HCT116 (cell line): ENCODE results near the gene MRPS17. TPM values are rescaled to one million over a fixed set of nuclear protein-coding genes. Genes with fewer than 3 reads are reported as not detected.

Experiments used
- ATAC-seq: fragments of 200-7000 bp; cut with Tn5 transposase; 2 replicates; pipeline ENCODE4 v1.9.1; 2020; ENCODE audit warnings: mild to moderate bottlenecking, moderate library complexity
- BruUV-seq: library from RNA; stranded (reverse); fragments of 400-500 nt; replicated peaks from 2 replicates; lab custom pipeline; 2021; lab: Mats Ljungman, UMichigan
- CTCF ChIA-PET: fragments of 300-600 bp; sonication (Branson Sonifier 250); formaldehyde crosslinking; loops from one replicate; lab custom pipeline; 2021; ENCODE audit warnings: antibody characterized with exemption; lab: Charles Lee
- POLR2A ChIA-PET: fragments of 300-600, 350-600 bp; sonication (Branson Sonifier 250); formaldehyde crosslinking; loops from one replicate; lab custom pipeline; 2021; ENCODE audit warnings: antibody characterized with exemption; lab: Charles Lee
- RAD21 ChIA-PET, 2 experiments: fragments of 300-600 bp; sonication (Branson Sonifier 250); formaldehyde crosslinking; loops; one replicate each; lab custom pipeline; 2023; ENCODE audit warnings: low total read pairs in 2 of 2; ENCODE audit not compliant: uncharacterized antibody in 2 of 2, unreplicated experiment in 2 of 2, low non-redundant PET in 1 of 2; lab: Charles Lee
- DNase-seq: peaks from one replicate; pipeline ENCODE4 v3.0.0-alpha.2; 2010; ENCODE audit warnings: low read depth, low spot score
- H2AFZ ChIP-seq: fragments of 200-600 bp; shearing (Covaris generic), sonication (generic); 2 replicates; pipeline ENCODE4 v1.6.1; 2017; ENCODE audit warnings: low read depth, mixed run types, mixed read lengths, antibody characterized with exemption, low read length; ENCODE audit not compliant: poor library complexity, severe bottlenecking
- H3K27ac ChIP-seq: 2 replicates; pipeline ENCODE4 v1.5.1; 2012; ENCODE audit warnings: low read depth, low read length
- H3K27me3 ChIP-seq: fragments of 200-600 bp; sonication (generic); 2 replicates; pipeline ENCODE4 v1.6.1; 2016; ENCODE audit warnings: mixed run types, low read length, mixed read lengths; ENCODE audit not compliant: insufficient read depth
- H3K36me3 ChIP-seq, 2 experiments: fragments of 200-500 bp in 1 of 2; fragments of 200-600 bp in 1 of 2; sonication (Bioruptor generic) in 1 of 2; sonication (generic) in 1 of 2; 2 replicates each; pipeline versions ENCODE4 v1.5.1 to v1.6.1; 2014 to 2016; ENCODE audit warnings: low read length in 2 of 2, inconsistent platforms in 1 of 2, mixed read lengths in 1 of 2, mixed run types in 1 of 2; ENCODE audit not compliant: insufficient read depth in 2 of 2, control insufficient read depth in 1 of 2
- H3K4me1 ChIP-seq, 2 experiments: fragments of 200-600 bp in 1 of 2; sonication (generic) in 1 of 2; 2 replicates each; pipeline versions ENCODE4 v1.5.1 to v1.6.1; 2012 to 2017; ENCODE audit warnings: low read length in 2 of 2, inconsistent platforms in 1 of 2, mild to moderate bottlenecking in 1 of 2, mixed read lengths in 1 of 2, mixed run types in 1 of 2, moderate library complexity in 1 of 2; ENCODE audit not compliant: insufficient read depth in 2 of 2, control insufficient read depth in 1 of 2
- H3K4me2 ChIP-seq: fragments of 200-600 bp; sonication (generic); 2 replicates; pipeline ENCODE4 v1.6.1; 2017; ENCODE audit warnings: mixed run types, low read length, mixed read lengths
- H3K4me3 ChIP-seq, 2 experiments: fragments of 200-600 bp in 1 of 2; sonication (generic) in 1 of 2; replicated peaks in 1 of 2; 2 replicates each; pipeline ENCODE4 v1.5.1; 2011 to 2016; ENCODE audit warnings: low read length in 2 of 2, control low read depth in 1 of 2, low read depth in 1 of 2, mild to moderate bottlenecking in 1 of 2, mixed read lengths in 1 of 2, mixed run types in 1 of 2
- H3K79me2 ChIP-seq: fragments of 200-600 bp; sonication (generic); 2 replicates; pipeline ENCODE4 v1.6.1; 2017; ENCODE audit warnings: mild to moderate bottlenecking, mixed run types, low read length, moderate library complexity, mixed read lengths; ENCODE audit not compliant: insufficient read depth
- H3K9ac ChIP-seq: fragments of 200-600 bp; sonication (generic); 2 replicates; pipeline ENCODE4 v1.6.1; 2016; ENCODE audit warnings: low read length, mixed read lengths
- H3K9me2 ChIP-seq: fragments of 200-600 bp; sonication (generic), shearing (Covaris generic); 2 replicates; pipeline ENCODE4 v1.6.1; 2017; ENCODE audit warnings: mixed run types, mild to moderate bottlenecking, moderate library complexity; ENCODE audit not compliant: insufficient read depth
- H3K9me3 ChIP-seq, 2 experiments: fragments of 200-500 bp in 1 of 2; fragments of 200-600 bp in 1 of 2; sonication (Bioruptor generic) in 1 of 2; sonication (generic) in 1 of 2; 2 replicates each; pipeline ENCODE4 v1.6.1; 2014 to 2017; ENCODE audit warnings: low read length in 2 of 2, mixed read lengths in 2 of 2, inconsistent platforms in 1 of 2, low read depth in 1 of 2, mild to moderate bottlenecking in 1 of 2, mixed run types in 1 of 2, moderate library complexity in 1 of 2; ENCODE audit not compliant: control insufficient read depth in 1 of 2, insufficient read depth in 1 of 2
- H4K20me1 ChIP-seq: fragments of 200-600 bp; sonication (generic), shearing (Covaris generic); 2 replicates; pipeline ENCODE4 v1.6.1; 2017; ENCODE audit warnings: mixed run types, mild to moderate bottlenecking, moderate library complexity; ENCODE audit not compliant: insufficient read depth
- CBX3 ChIP-seq: IDR thresholded peaks from 2 replicates; pipeline ENCODE4 v1.6.1; 2012; ENCODE audit warnings: low read depth
- ELF1 ChIP-seq: IDR thresholded peaks from 2 replicates; pipeline ENCODE4 v1.6.1; 2012; ENCODE audit warnings: low read depth, borderline replicate concordance
- JUND ChIP-seq: IDR thresholded peaks from 2 replicates; pipeline ENCODE4 v1.6.1; 2012
- SIN3A ChIP-seq: IDR thresholded peaks from 2 replicates; pipeline ENCODE4 v1.6.1; 2012; ENCODE audit warnings: low read depth
- SRF ChIP-seq: IDR thresholded peaks from 2 replicates; pipeline ENCODE4 v1.6.1; 2012; ENCODE audit warnings: low read depth
- ZFX ChIP-seq: fragments of 450-650 bp; IDR thresholded peaks from 2 replicates; pipeline ENCODE4 v1.6.1; 2017
- intact Hi-C: fragments of 100-400 bp; cut with micrococcal nuclease; formaldehyde crosslinking; loops from 2 replicates; pipeline ENCODE4 v1.10.0; 2022
- total RNA-seq: library from RNA; stranded (reverse); gene quantifications from one replicate; pipeline ENCODE4 v1.2.1, GENCODE V29; 2021; ENCODE audit not compliant: unreplicated experiment
- TF ChIP-seq, protein P1 (sequence below): IDR thresholded peaks from 2 replicates; pipeline ENCODE4 v1.6.1; 2011; ENCODE audit warnings: mild to moderate bottlenecking, low read length, moderate library complexity; ENCODE audit not compliant: insufficient replicate concordance; ENCODE audit errors: extremely low read depth

Gene MRPS17
- total RNA-seq, 1 experiment from 2014 or later, result 27.5 TPM

- Histone ChIP-seq H3K27ac (no peak overlapping the region), H3K27me3 (no peaks in the 10 kb centered on the region), H3K36me3 (peaks cover 17 to 24% of the 10 kb centered on the region in 2 experiments; a peak in 3 of 4 replicates), H3K9me2 (no peaks in the 10 kb centered on the region), H3K9ac (no peak overlapping the region), H4K20me1 (no peaks in the 10 kb centered on the region), H3K4me2 (no peak overlapping the region), H2AFZ (no peak overlapping the region), H3K4me1 (no peaks in the 10 kb centered on the region), H3K79me2 (peaks cover 30% of the 10 kb centered on the region), H3K9me3 (no peaks in the 10 kb centered on the region), H3K4me3 (no peak overlapping the region)
- ChIA-PET CTCF (no interaction called here), RAD21 (no interaction called here), POLR2A (no interaction called here)
- TF ChIP-seq CBX3 (no peak), SIN3A (no peak), JUND (no peak), ZFX (no peak), SRF (no peak)
- TF ChIP-seq, protein P1, sequence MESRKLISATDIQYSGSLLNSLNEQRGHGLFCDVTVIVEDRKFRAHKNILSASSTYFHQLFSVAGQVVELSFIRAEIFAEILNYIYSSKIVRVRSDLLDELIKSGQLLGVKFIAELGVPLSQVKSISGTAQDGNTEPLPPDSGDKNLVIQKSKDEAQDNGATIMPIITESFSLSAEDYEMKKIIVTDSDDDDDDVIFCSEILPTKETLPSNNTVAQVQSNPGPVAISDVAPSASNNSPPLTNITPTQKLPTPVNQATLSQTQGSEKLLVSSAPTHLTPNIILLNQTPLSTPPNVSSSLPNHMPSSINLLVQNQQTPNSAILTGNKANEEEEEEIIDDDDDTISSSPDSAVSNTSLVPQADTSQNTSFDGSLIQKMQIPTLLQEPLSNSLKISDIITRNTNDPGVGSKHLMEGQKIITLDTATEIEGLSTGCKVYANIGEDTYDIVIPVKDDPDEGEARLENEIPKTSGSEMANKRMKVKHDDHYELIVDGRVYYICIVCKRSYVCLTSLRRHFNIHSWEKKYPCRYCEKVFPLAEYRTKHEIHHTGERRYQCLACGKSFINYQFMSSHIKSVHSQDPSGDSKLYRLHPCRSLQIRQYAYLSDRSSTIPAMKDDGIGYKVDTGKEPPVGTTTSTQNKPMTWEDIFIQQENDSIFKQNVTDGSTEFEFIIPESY, result no peak
- ATAC-seq (no peak), DNase-seq (no peak)
- intact Hi-C loops, result no loop called here
- BruUV-seq, result no TSS peak
Measured at GRCh38 chr7:55977831-55978230, 26.2 kb downstream of the MRPS17 start.

GRCh38 chr7:55980266-55980665 lies 28.6 kb downstream of the MRPS17 start:
- ChIA-PET RAD21 (no interaction called here), CTCF (no interaction called here), POLR2A (no interaction called here)
- ATAC-seq (no peak), DNase-seq (no peak)
- Histone ChIP-seq H2AFZ (no peak overlapping the region), H3K9ac (no peak overlapping the region), H3K27ac (no peak overlapping the region), H3K36me3 (peaks cover 25 to 40% of the 10 kb centered on the region in 2 experiments; a peak in 3 of 4 replicates), H3K4me1 (no peaks in the 10 kb centered on the region), H3K9me3 (no peaks in the 10 kb centered on the region), H3K9me2 (no peaks in the 10 kb centered on the region), H3K4me3 (no peak overlapping the region), H3K79me2 (peaks cover 13% of the 10 kb centered on the region), H3K4me2 (no peak overlapping the region), H3K27me3 (no peaks in the 10 kb centered on the region), H4K20me1 (no peaks in the 10 kb centered on the region; the same call in 1 of the 2 replicates)
- no TSS peak for BruUV-seq
- TF ChIP-seq ELF1, result no peak
- intact Hi-C loops, result no loop called here
